NCI-H345 treated with DMSO at 0.1 percent for 48 hours (cell line): ENCODE data around the gene PTX3.

Source experiments
- DNase-seq: peaks from one replicate; lab custom pipeline; 2025; ENCODE audit not compliant: unreplicated experiment; lab: John Stamatoyannopoulos, UW

Gene PTX3

GRCh38 chr3:157420606-157421130, 16.0 kb upstream of the PTX3 start:
- DNase-seq, result no peak

- DNase-seq, result no peak
Measured at GRCh38 chr3:157423337-157423736, 13.3 kb upstream of the PTX3 start.

GRCh38 chr3:157427901-157428300, 8.7 kb upstream of the PTX3 start:
- DNase-seq, result no peak

GRCh38 chr3:157428853-157429252, 7.8 kb upstream of the PTX3 start:
- no peak for DNase-seq

GRCh38 chr3:157429708-157430107, 6.9 kb upstream of the PTX3 start:
- no peak for DNase-seq

- DNase-seq, result peak; percentile 19
Measured at GRCh38 chr3:157438194-157438730, 1.6 kb downstream of the PTX3 start.

GRCh38 chr3:157441102-157441624, 4.5 kb downstream of the PTX3 start:
- no peak for DNase-seq

GRCh38 chr3:157442729-157443128, 6.1 kb downstream of the PTX3 start:
- no peak for DNase-seq

GRCh38 chr3:157443905-157444796, 7.5 kb downstream of the PTX3 start:
- DNase-seq, result no peak

GRCh38 chr3:157444797-157445184, 8.1 kb downstream of the PTX3 start:
- no peak for DNase-seq

GRCh38 chr3:157445857-157446256, 9.2 kb downstream of the PTX3 start:
- DNase-seq, result no peak

- no peak for DNase-seq
Measured at GRCh38 chr3:157447026-157447694, 10.5 kb downstream of the PTX3 start.

- no peak for DNase-seq
Measured at GRCh38 chr3:157452097-157452496, 15.4 kb downstream of the PTX3 start.

GRCh38 chr3:157453824-157454223, 17.2 kb downstream of the PTX3 start:
- DNase-seq, result no peak

- no peak for DNase-seq
Measured at GRCh38 chr3:157459706-157460105, 23.1 kb downstream of the PTX3 start.

- no peak for DNase-seq
Measured at GRCh38 chr3:157460253-157460652, 23.6 kb downstream of the PTX3 start.

- DNase-seq, result no peak
Measured at GRCh38 chr3:157463816-157464215, 27.2 kb downstream of the PTX3 start.

GRCh38 chr3:157464321-157464720, 27.7 kb downstream of the PTX3 start:
- no peak for DNase-seq

- no peak for DNase-seq
Measured at GRCh38 chr3:157465741-157466140, 29.1 kb downstream of the PTX3 start.

GRCh38 chr3:157467200-157467599, 30.6 kb downstream of the PTX3 start:
- no peak for DNase-seq

GRCh38 chr3:157469561-157470294, 33.1 kb downstream of the PTX3 start:
- no peak for DNase-seq
